K562 (cell line): ENCODE data around the gene CDCP1. TPM values are rescaled to one million over a fixed set of nuclear protein-coding genes. Genes with fewer than 3 reads are reported as not detected.

ENCODE experiments used
- BRCA1 ChIP-seq, 2 experiments: fragments of 450-650 bp in 1 of 2; sonication (generic) in 1 of 2; formaldehyde crosslinking in 1 of 2; IDR thresholded peaks; 2 replicates each; pipeline versions ENCODE4 v1.5.0 to v1.6.1; 2017 to 2020; ENCODE audit warnings: mild to moderate bottlenecking in 1 of 2, missing genetic modification reagents in 1 of 2
- CHD7 ChIP-seq: fragments of 200-600 bp; sonication (generic); IDR thresholded peaks from one replicate; pipeline ENCODE4 v1.6.1; 2012; ENCODE audit warnings: mild to moderate bottlenecking, low read depth, low read length, inconsistent platforms
- COPS2 ChIP-seq: fragments of 450-650 bp; conservative IDR thresholded peaks from 2 replicates; pipeline ENCODE4 v1.6.1; 2016; ENCODE audit warnings: mild to moderate bottlenecking, moderate library complexity
- CREB1 ChIP-seq, 2 experiments: sonication (generic) in 1 of 2; formaldehyde crosslinking in 1 of 2; IDR thresholded peaks; 2 replicates each; pipeline versions ENCODE4 v1.6.1 to v1.8.0; 2012 to 2022; ENCODE audit warnings: inconsistent platforms in 1 of 2, mild to moderate bottlenecking in 1 of 2, missing genetic modification reagents in 1 of 2, moderate library complexity in 1 of 2
- DMBX1 ChIP-seq: fragments of 250-450 bp; sonication (Bioruptor Pico); IDR thresholded peaks from 2 replicates; pipeline ENCODE4 v1.8.0; 2022; ENCODE audit warnings: inconsistent platforms, mild to moderate bottlenecking, moderate library complexity, borderline replicate concordance
- HBP1 ChIP-seq: fragments of 450-650 bp; formaldehyde crosslinking; IDR thresholded peaks from 2 replicates; pipeline ENCODE4 v1.4.0; 2022; ENCODE audit warnings: missing genetic modification characterization
- HDAC8 ChIP-seq: fragments of 450-650 bp; IDR thresholded peaks from 2 replicates; pipeline ENCODE4 v1.6.1; 2016; ENCODE audit warnings: mild to moderate bottlenecking, missing genetic modification characterization, moderate library complexity, missing compliant biosample characterization
- HNRNPL ChIP-seq: fragments of 200-400 bp; formaldehyde crosslinking; IDR thresholded peaks from 2 replicates; pipeline ENCODE4 v1.6.1; 2017; ENCODE audit warnings: low read depth, mild to moderate bottlenecking, low read length
- ILF3 ChIP-seq: fragments of 450-650 bp; IDR thresholded peaks from 2 replicates; pipeline ENCODE4 v1.6.1; 2018; ENCODE audit warnings: antibody characterized with exemption, mild to moderate bottlenecking, moderate library complexity, borderline replicate concordance
- MED1 ChIP-seq: sonication (generic); formaldehyde crosslinking; IDR thresholded peaks from 2 replicates; pipeline ENCODE4 v1.8.1; 2023; ENCODE audit warnings: missing genetic modification reagents, borderline replicate concordance
- TRIM24 ChIP-seq, 2 experiments: fragments of 450-650 bp; IDR thresholded peaks; 2 replicates each; pipeline ENCODE4 v1.6.1; 2016
- TSHZ1 ChIP-seq: fragments of 250-450 bp; sonication (Bioruptor Pico); IDR thresholded peaks from 2 replicates; pipeline ENCODE4 v1.4.0; 2020; ENCODE audit warnings: mild to moderate bottlenecking, moderate library complexity
- polyA plus RNA-seq, 8 experiments: library from polyadenylated mRNA; depleted of rRNA in 4 of 8; stranded (reverse) in 5 of 8; unstranded in 3 of 8; fragments of >200 nt; fragmentation: Nextera tagmentation in 2 of 8; fragmentation: Illumina TruSeq in 1 of 8; extraction: Ambion mirVana in 2 of 8; extraction: Trizol in 1 of 8; gene quantifications; 2 replicates each; pipeline versions ENCODE4 v1.2.1 to v1.2.3, GENCODE V29; 2011 to 2014; ENCODE audit warnings: inconsistent platforms in 1 of 8, missing spikeins in 1 of 8
- total RNA-seq, 7 experiments: library from RNA; depleted of rRNA in 6 of 7; stranded (reverse); fragments of >200 nt in 6 of 7; fragmentation: Illumina TruSeq in 2 of 7; extraction: Trizol in 2 of 7; gene quantifications; 2 replicates each; pipeline versions ENCODE4 v1.2.1 to v1.2.3, GENCODE V29; 2011 to 2021; ENCODE audit warnings: low replicate concordance in 1 of 7

CDCP1 gene
- total and polyA plus RNA-seq, 9 of the 15 experiments (the other 6 are each of a cell fraction or from before 2014, with no cell fraction given), result 3.9 to 16.4 (median 5.2) TPM

- TF ChIP-seq TSHZ1 (CRISPR knock-in tag) (no peak), CHD7 (no peak), HNRNPL (no peak), BRCA1 (IDR thresholded peaks at IDR 0.05) (no peak), BRCA1 (CRISPR knock-in tag; IDR thresholded peaks at IDR 0.05) (no peak), MED1 (CRISPR knock-in tag) (no peak), TRIM24 (IDR thresholded peaks at IDR 0.05) (0 out of 4 replicates have a peak, but pooled peaks of 1 of the 2 experiments have one; percentile 11), HDAC8 (tag) (no peak), DMBX1 (CRISPR knock-in tag) (peak; percentile 26; the same call in 1 of the 2 replicates), CREB1 (IDR thresholded peaks at IDR 0.05) (no peak), CREB1 (CRISPR knock-in tag; IDR thresholded peaks at IDR 0.05) (no peak), ILF3 (no peak), HBP1 (no peak), COPS2 (no peak)
Measured at GRCh38 chr3:45071075-45071474, 75.1 kb downstream of the CDCP1 start (continued).
